ENCODE measurements around the gene DUS2.

DNA sequence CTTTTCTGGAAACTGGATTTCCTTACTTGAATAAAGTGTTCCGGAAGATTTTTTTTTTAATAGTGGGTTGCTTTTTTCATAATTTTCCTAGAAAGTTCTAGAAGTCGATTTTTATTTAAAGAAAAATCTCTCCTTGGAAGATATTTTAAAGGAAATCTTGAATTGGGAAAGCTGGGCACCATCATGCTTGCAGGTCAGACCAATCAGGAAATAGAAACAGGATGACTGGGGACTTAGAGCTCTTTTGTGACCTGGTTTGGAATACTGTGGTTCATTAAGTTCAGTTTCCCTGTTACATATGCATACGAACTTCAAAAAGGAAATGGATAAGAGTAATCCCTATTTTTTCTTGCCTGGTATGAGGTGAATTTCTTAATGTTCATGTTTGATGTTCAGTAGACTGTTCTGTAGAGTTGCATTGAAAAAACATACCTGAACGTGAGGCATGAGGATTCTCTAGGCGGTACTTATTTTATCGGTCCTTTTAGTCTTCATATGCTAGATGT, 63.3 kb downstream of the DUS2 start:
- TF ChIP-seq EZH2 (IDR thresholded peaks at IDR 0.05; ENCODE audit: low read length, unreplicated experiment): no peak
- TF ChIP-seq CTCF (conservative IDR thresholded peaks at IDR 0.05; ENCODE audit: low read depth, low read length): no peak
- no peak for TF ChIP-seq EZH2phosphoT487 (IDR thresholded peaks at IDR 0.05; ENCODE audit: borderline replicate concordance, low read length)
